NCI-H2081 treated with DMSO at 0.1 percent for 48 hours (cell line): ENCODE measurements around the gene GMNN.
"Not testable (repeated sequence)": the region's sequence is repeated elsewhere in the genome, so short reads cannot be mapped to it uniquely, and the experiment has no call there.

Source experiments
- DNase-seq: peaks from one replicate; lab custom pipeline; 2025; lab: John Stamatoyannopoulos, UW

Gene GMNN

GRCh38 chr6:24774696-24775519 is at the start of gene GMNN:
GMNN (plus strand) TSS chr6:24774937; CDS start chr6:24777247, 2,310 bp downstream.
- peak; percentile 83 for DNase-seq

GRCh38 chr6:24730653-24731052 is 44.1 kb upstream of the GMNN start:
- not testable (repeated sequence) for DNase-seq

GRCh38 chr6:24731456-24732134 is 43.1 kb upstream of the GMNN start:
- DNase-seq: not testable (repeated sequence)

- no peak for DNase-seq
Observed at GRCh38 chr6:24734166-24734565, 40.6 kb upstream of the GMNN start.

- not testable (repeated sequence) for DNase-seq
Observed at GRCh38 chr6:24734710-24735109, 40.0 kb upstream of the GMNN start.

GRCh38 chr6:24738741-24739140 is 36.0 kb upstream of the GMNN start:
- no peak for DNase-seq

GRCh38 chr6:24740861-24741260 is 33.9 kb upstream of the GMNN start:
- no peak for DNase-seq

GRCh38 chr6:24742216-24742738 is 32.5 kb upstream of the GMNN start:
- no peak for DNase-seq

- no peak for DNase-seq
Observed at GRCh38 chr6:24743265-24743943, 31.3 kb upstream of the GMNN start.

- no peak for DNase-seq
Observed at GRCh38 chr6:24743944-24744335, 30.8 kb upstream of the GMNN start.

GRCh38 chr6:24744911-24745310 is 29.8 kb upstream of the GMNN start:
- no peak for DNase-seq

GRCh38 chr6:24749297-24749696 is 25.4 kb upstream of the GMNN start:
- DNase-seq: no peak

- DNase-seq: not testable (repeated sequence)
Observed at GRCh38 chr6:24750878-24751277, 23.9 kb upstream of the GMNN start.

- DNase-seq: no peak
Observed at GRCh38 chr6:24752503-24752902, 22.2 kb upstream of the GMNN start.

- no peak for DNase-seq
Observed at GRCh38 chr6:24752917-24753492, 21.7 kb upstream of the GMNN start.

GRCh38 chr6:24753545-24753944 is 21.2 kb upstream of the GMNN start:
- DNase-seq: no peak

- not testable (repeated sequence) for DNase-seq
Observed at GRCh38 chr6:24754378-24754777, 20.4 kb upstream of the GMNN start.

GRCh38 chr6:24755279-24755678 is 19.5 kb upstream of the GMNN start:
- no peak for DNase-seq

- no peak for DNase-seq
Observed at GRCh38 chr6:24757611-24758010, 17.1 kb upstream of the GMNN start.

GRCh38 chr6:24759718-24760117 is 15.0 kb upstream of the GMNN start:
- DNase-seq: no peak

- no peak for DNase-seq
Observed at GRCh38 chr6:24760210-24760609, 14.5 kb upstream of the GMNN start.

- DNase-seq: no peak
Observed at GRCh38 chr6:24761193-24761835, 13.4 kb upstream of the GMNN start.
